ENCODE data around the gene ZNF185.

GRCh38 chrX:152936306-152936705 is 38.4 kb downstream of the ZNF185 start:
- TF ChIP-seq EP300 (IDR thresholded peaks at IDR 0.05; ENCODE audit: borderline replicate concordance in 1 of 2, control insufficient read depth in 1 of 2, low read depth in 2 of 2, low read length in 2 of 2) (no peak), EZH2 (IDR thresholded peaks at IDR 0.05; ENCODE audit: borderline replicate concordance, control insufficient read depth, low read depth, low read length) (no peak), IKZF1 (conservative IDR thresholded peaks at IDR 0.05) (no peak), TAF1 (IDR thresholded peaks at IDR 0.05; ENCODE audit: borderline replicate concordance, low read depth, low read length) (no peak), POLR2AphosphoS5 (IDR thresholded peaks at IDR 0.05; ENCODE audit: low read length) (no peak), CTCF (IDR thresholded peaks at IDR 0.05 in 2 of 3, conservative IDR thresholded peaks at IDR 0.05 in 1 of 3; ENCODE audit: control insufficient read depth in 2 of 3, extremely low read depth in 1 of 3, insufficient read depth in 1 of 3, low read depth in 3 of 3, low read length in 3 of 3) (no peak), RB1 (IDR thresholded peaks at IDR 0.05; ENCODE audit: borderline replicate concordance) (no peak), SMC3 (IDR thresholded peaks at IDR 0.05; ENCODE audit: borderline replicate concordance, low read length) (no peak), CEBPB (IDR thresholded peaks at IDR 0.05; ENCODE audit: borderline replicate concordance in 1 of 2, low read depth in 2 of 2, low read length in 2 of 2) (no peak)
- TF ChIP-seq, protein P1, sequence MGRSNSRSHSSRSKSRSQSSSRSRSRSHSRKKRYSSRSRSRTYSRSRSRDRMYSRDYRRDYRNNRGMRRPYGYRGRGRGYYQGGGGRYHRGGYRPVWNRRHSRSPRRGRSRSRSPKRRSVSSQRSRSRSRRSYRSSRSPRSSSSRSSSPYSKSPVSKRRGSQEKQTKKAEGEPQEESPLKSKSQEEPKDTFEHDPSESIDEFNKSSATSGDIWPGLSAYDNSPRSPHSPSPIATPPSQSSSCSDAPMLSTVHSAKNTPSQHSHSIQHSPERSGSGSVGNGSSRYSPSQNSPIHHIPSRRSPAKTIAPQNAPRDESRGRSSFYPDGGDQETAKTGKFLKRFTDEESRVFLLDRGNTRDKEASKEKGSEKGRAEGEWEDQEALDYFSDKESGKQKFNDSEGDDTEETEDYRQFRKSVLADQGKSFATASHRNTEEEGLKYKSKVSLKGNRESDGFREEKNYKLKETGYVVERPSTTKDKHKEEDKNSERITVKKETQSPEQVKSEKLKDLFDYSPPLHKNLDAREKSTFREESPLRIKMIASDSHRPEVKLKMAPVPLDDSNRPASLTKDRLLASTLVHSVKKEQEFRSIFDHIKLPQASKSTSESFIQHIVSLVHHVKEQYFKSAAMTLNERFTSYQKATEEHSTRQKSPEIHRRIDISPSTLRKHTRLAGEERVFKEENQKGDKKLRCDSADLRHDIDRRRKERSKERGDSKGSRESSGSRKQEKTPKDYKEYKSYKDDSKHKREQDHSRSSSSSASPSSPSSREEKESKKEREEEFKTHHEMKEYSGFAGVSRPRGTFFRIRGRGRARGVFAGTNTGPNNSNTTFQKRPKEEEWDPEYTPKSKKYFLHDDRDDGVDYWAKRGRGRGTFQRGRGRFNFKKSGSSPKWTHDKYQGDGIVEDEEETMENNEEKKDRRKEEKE (IDR thresholded peaks at IDR 0.05) = no peak

Measured in GM12878 (cell line).